Fibroblast of skin of scalp (primary cell): ENCODE measurements around the gene AUTS2.
"Not testable (repeated sequence)": the region's sequence is repeated elsewhere in the genome, so short reads cannot be mapped to it uniquely, and the experiment has no call there.

Experiments used
- DNase-seq: peaks from one replicate; pipeline ENCODE4 v3.0.0-alpha.2; 2013

Gene AUTS2

DNA sequence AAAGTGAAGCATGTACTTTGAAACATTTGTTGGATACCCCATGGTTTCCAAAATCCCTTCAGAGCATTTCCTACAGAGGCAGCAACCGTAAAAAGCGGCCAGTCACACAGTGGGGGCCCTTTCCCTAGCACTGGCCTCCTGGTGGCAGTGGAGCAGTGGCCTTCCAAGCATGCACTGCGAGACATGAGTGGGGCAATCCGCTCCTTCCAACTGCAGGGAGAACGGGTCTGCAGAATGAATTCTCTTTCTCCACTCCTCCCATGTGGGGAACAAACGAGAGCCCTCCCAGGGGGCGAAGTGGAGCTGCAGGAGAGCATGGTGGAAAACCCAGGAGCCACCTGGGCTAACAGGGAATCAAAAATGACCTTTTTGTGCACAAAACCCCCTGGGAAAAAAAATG, 990.7 kb downstream of the AUTS2 start:
- DNase-seq: no peak

DNA sequence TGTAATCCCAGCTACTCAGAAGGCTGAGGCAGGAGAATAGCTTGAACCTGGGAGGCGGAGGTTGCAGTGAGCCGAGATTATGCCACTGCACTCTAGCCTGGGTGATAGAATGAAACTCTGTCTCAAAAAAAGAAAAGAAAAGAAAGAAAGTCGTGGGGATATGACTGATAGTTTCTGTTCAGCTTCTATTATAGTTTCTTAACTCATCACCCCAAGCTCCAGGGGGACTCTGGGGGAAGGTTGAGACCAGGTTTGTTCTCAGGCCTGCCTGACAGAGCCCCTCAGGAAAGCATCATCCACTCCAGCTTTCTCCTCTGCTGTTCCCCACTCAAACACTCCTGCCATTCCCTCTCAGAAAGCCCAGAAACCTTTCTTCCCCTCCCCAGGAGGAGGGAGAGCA, 991.3 kb downstream of the AUTS2 start:
- DNase-seq: no peak

DNA sequence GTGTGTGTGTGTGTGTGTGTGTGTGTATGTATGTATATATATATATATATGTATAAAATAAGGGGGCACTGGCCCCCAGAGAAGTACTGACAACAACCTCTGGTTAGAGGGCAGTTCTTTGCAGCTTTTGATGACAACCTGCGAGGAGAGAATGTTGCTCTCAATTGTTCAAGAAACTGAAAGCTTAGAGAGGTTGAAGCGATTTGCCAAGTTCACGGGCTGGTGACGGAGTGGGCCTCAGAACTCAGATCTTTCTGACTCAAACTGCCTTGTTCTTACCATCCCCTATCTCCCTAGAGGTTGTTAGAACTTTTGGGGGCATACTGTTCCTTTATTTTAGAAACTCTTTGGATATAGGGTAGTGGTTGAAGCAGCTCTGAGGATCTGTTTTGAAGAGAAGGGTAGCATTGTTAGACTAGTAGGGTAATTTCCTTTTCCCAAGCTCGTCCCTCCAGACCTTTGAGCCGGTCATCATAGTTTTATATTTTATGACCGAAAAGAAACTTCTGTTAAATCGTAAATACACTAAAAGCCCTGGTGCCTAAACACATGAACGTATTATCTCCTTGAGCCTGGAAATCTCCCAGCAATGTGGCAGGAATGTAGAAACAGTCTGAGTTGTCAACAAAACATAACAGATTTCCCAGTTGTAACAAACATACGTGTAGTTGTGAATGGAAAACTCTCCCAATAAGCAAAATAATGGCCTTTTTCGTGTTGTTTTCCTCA, 992.0 kb downstream of the AUTS2 start:
- no peak for DNase-seq

DNA sequence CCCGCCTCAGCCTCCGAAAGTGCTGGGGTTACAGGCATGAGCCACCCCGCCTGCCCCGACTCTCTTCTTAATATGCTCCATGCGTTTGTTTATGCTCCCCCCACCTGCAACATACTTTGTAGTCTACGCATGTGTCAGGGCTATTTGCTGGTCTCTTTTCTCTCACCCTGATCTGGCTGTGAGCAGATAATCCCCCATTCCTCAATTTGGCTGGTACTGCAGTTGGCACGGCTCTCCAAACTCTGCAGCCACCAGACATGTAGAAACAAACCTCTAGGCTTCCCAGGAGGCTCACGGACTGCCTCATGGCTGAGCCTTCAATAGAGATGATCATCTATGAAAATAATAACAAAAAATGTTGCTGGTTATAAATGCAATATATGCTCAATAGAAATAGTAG, 993.4 kb downstream of the AUTS2 start:
- no peak for DNase-seq

DNA sequence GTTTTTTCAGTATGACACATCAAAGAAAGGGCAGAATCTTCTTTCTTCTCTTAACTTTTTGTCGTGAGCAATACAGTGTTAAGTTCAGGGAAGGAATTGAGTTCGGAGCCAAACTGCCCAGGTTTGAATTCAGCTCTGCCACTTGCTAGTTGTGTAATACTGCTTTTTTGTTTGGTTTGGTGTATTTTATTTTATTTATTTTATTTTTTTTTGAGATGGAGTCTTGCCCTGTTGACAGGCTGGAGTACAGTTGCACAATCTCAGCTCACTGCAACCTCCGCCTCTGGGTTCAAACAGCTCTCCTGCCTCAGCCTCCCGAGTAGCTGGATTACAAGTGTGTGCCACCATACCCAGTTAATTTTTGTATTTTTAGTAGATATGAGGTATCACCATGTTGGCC, 993.9 kb downstream of the AUTS2 start:
- DNase-seq: no peak

DNA sequence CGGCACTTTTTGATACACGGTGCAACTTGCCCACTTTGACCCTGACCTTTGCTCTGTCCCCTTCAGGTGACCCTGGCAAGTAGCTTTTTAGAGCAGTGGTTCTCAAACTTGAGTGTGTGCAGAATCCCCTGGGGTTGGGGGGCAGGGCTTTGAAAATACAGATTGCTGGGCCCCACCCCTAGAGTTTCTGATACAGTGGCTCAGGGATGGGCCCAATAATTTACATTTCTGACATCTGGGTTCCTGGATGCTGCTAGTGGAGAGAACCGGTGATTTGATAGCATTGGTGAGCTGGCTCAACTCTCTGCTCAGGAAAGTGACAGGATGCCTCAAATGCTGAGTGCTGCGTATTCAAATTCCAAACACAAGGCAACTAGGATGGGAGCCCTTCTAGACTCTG, 995.9 kb downstream of the AUTS2 start:
- no peak for DNase-seq

DNA sequence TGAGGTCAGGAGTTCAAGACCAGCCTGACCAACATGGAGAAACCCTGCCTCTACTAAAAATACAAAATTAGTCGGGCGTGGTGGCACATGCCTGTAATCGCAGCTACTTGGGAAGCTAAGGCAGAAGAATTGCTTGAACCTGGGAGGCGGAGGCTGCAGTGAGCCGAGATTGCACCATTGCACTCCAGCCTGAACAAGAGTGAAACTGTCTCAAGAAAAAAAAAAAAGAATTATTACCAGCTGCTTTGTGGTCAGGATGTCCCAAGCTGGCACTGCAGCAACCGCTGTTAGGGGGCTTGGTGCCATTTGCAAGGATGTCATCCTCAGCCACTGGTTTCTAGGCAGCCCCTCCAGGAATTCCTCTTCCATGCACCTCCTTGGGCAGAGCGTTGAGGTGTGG, 996.6 kb downstream of the AUTS2 start:
- not testable (repeated sequence) for DNase-seq

DNA sequence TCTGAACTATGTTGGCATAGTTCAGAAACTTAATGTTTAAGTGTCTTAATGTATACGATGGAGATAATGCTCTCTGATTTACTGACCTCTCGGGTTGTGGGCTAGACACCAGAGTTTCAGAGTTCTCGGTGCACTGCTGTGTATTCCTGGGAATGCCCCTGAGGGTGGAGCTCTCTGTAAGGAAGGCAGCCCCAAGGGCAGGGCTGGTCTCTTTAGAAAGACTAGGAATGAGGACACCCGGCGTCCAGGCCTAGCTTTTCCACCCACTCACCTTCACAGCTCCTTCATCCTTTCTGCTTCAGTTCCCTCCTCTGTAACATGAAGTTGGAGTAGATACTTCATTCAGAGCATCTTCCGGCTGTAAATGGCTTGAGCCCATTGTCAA, 997.1 kb downstream of the AUTS2 start:
- DNase-seq: no peak

DNA sequence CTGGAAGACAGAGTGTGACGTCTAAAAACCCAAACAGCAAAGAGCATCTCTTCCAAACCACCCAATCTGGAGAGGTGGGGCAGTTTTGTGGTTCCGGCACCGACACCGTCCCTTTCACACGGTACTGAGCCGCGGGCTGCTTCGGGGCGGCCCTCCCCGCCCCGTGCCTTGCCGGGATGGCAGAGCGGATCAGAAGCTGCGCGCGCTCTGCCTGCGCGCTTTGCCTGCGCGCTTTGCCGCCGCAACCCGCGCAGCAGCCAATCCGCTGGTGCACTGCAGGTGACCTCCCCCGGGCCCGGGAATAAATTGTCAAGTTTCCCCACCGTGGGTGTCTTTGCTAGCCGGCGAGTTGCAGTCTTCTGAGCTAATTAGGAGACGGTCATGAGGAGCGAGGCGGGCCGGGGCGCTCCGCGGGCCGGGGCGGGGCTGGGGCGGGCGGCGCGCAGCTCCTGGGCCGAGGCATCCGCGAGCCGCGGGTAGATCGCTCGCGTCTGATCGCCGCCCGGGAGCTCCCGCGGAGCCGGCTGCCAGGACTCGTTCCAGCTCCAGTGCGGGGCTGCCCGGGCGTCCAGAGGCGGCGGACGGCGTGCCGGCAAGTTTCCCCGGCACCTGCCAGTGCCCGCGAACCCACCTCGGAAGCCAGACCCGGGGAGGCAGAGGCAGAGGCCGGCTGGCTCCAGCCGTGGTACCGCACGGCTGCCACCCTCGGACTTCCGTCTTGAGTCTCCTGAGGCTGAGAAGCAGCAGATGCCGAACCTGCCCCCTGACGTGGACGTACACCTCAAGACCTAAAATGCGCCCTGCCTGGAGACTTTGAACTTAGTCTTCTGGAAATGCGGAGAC, 997.7 kb downstream of the AUTS2 start:
- DNase-seq: no peak

DNA sequence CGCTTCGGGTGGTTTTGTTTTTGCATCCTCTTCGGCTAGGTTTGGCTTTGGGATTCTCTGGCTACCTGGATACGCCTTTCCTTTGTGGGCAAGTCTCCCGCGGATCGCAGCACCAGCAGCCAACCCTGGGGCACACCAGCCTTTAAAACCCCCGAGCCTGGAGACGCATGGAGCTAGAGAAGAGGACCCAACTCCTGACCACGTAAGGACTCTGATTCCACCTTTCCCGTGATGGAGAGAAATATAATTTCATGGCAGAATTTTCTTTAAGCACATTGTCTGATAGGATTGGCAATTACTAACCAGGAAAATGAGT, 998.3 kb downstream of the AUTS2 start:
- no peak for DNase-seq

DNA sequence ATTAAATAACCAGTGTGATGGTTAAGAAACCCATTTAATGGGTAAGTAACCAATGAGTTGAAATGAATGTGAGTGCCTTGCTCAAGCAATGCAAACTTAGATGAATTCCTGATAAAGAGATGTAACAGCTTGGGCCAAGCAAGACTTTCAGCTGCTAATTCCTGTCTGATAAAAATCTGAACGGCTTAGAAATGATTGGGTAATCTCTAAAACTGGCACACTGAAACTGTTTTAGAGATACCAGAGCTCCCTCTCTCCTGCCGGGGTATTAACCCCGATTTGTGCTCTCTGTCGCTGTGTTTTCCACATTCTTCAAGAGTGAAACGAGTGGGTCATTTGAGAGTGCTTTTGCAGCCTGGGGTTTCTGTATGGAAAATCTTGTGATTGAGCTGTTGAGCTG, 998.8 kb downstream of the AUTS2 start:
- no peak for DNase-seq

DNA sequence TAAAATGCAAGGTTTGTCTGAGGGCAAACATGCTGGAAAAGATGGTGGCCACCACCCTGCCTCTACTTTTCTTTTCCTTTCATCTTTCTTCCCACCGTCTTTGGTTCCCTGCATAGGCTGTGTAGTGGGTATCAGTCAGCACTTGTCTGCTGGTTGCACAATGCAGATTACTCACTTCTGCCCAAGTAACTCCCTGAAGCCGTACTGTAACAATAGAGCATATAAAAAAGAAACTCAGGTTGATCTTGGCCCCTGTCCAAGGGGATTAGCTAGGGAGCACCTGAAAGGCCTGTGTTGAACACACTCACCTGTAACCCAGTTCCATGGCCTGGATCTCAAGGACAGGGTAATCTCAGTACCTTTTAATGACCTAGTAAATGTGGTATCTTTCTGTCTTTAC, 1000.7 kb downstream of the AUTS2 start:
- DNase-seq: no peak

DNA sequence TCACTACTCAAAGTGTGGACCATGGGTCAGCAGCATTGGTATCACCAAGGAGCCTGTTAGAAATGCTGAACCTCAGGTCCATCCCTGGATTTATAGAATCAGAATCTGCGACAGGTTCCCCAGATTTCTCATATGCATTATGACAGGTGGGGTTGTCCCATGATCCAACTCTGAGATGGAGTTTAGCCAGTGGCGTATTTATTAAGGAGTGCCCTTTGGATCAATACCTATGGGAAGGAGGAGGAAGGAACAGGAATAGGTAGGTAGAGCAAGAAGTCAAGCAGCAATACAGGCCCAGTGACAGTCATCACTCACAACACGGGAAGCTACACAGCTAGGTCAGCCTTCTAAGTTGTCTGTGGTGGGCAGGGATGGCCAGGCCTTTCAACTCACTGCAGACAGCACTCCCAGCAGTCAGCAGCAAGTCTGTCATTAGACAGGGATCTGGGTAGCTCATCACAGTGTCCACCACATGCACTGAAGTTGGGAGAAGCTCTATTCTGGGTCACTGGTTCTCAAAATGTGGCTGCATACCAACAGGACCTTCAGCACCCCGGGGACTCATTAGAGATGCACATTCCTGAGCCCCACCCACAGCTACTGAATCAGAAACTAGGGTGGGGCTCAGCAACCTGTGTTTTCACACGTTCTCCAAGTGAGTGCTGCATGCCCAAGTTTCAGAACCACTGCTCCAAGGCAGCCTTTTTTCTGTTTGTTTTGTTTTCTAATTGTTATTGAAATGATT, 1001.3 kb downstream of the AUTS2 start:
- no peak for DNase-seq

DNA sequence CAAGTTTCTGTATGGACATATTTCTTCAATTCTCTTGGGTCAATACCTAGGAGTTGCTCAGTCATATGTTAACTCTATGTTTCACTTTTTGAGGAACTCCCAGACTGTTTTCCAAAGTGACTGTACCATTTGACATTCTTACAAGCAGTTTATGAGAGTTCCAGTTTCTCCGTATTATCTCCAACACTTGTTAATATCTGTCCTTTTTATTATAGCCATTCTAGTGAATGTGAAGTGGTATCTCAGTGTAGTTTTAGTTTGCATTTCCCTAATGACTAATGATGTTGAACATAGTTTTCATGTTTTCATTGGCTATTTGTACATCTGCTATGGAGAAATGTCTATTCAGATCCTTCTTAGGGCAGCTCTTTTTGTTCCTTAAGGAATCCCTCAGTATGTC, 1002.7 kb downstream of the AUTS2 start:
- DNase-seq: no peak

DNA sequence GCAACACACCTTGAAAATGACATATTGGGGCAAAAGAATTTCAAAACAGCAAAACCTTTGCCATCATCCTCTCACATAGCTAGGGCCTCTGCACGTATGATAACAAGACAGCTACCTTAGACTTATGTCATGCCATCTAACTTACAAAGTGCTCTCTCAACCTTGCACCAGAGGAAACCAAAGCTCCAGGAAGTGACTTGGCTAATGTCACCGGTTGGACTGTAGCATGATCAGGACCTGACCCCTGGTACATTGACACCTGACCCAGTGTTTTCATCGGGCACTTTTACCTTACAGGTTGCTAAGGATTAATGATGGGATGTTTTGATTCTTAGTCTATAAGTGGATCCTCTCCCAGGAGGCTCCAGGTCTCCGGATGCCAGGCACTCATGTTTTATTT, 1003.8 kb downstream of the AUTS2 start:
- no peak for DNase-seq

DNA sequence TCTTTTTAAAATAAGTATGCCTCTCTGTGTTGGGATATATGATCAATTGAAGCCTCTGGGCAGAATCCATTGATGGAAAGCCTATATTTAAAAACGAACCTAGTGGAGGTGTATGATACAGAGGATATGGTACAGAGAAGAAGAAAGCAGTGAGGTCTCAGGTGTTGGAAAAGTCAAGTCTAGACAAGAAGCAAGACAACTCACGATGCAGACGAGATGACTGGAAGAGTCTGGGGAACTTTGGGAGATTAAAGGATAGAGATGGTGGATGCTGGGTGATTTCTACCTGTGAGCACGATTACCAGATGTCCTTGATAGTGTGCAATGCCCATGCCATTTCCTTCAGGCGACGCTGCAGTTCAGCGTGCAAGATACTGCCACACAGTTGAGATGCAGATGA, 1009.0 kb downstream of the AUTS2 start:
- DNase-seq: no peak

DNA sequence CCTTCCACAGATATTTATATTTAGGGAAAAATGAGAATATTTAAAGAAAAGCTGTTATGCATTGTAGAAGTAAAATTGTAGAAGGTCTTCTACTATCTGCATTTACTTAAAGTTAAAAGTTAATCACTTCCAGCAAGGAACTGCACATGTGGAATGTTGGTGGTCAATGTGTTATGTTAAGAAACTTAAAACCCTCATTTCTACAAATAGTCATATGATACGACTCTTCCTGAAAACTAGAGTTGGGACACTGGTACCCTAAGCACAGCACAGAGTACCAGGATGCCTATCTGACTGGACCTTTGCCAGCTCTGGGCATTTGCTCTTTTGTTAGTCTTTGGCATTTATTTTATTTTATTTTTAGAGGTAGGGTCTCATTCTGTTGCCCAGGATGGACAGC, 1009.5 kb downstream of the AUTS2 start:
- peak; percentile 51 for DNase-seq

DNA sequence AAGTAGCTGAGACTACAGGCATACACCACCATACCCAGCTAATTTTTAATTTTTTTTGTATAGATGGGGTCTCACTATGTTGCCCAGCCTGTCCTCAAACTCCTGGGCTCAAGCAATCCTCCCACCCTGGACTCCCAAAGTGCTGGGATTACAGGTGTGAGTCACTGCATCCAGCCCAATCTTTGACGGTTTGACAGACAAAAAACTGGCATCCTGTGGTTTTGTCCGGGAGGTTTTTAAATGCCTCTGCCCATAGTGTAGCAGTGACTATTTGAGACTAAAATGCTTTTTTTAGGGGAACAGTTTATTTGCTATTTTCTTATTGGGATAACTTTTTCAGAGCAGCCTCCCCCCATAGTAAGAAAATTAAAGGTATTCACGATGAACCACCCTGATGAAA, 1010.0 kb downstream of the AUTS2 start:
- DNase-seq: peak; percentile 38

DNA sequence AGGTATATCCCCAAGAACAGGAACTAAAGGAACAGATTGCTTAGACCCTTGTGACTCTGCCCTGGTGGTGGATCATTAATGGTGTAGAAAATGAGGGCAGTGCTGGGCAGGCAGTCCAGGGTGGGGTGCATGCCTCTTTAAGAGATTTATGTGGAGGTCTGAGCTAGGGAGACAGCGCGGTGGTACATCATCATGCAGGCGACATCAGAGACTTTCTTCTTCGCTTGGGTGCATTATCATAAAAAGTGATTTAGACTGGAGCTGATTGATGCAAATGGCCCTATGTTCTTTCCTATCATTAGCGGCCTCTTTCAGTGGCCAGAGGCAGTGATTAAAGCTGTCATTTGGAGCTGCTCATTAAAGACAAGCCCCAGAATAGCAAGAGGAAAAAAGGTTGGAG, 1014.5 kb downstream of the AUTS2 start:
- no peak for DNase-seq

DNA sequence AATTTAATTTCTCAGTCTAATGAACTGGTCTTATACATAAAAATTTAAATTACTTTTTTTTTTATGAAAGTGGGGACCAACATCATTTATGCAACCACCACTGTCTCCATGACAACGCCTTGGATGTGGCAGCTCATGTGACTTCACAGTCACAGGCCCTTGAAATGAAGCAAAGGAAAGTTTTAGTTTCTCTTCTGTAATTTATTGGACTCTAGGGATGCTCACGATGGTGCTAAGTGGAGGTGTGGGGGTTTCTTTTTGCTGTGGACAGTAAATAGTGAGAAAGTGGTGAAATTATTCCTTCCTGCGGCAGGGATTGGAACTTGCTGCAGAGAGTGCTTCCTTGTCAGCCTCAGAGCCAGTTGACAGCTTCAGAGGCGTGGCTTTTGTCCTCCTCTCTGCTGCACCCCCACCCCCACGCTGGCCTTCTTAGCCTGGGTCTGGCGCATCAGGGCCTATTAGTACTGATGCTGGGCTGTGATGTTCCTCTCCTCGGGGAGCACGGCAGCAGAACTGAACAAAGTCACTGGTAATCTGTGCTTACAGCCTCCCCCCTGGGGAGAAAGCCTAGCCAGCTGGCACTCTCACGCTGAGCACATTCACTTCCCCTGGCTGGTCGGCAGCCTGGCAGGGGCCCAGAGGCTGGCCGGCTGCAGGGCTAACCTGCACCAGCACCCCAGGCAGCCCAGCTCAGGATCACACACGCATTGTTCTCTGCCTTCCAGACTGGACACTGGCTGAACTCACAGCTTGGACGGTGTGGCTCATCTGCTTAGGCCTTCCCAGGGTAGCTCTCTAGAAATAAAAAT, 1016.2 kb downstream of the AUTS2 start:
- DNase-seq: peak; percentile 53

DNA sequence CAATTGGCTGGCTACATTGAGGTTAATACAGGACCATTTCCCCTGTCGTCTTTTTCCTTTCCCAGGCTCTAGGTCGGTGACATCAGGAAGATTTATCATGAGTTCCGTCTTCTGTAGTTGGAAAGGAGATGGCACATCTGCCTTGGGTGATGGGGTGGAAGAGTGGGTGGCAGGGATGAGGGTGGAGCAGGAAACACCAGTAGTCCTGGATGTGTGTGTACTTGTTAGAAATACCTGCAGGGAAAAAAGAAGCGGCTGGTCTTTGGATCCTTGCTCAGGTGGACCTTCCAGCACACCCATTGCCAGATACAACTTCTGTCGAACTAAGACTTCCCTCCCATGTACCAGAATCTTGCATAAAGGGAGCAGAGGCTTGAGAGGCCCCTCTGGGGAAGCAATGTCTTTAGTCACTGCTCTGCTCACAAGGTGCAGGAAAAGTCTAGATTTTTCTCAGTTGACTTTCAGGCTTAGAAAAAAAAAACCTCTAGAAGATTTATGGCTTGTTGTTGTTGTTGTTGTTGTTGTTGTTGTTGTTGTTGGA, 1016.9 kb downstream of the AUTS2 start:
- DNase-seq: no peak

DNA sequence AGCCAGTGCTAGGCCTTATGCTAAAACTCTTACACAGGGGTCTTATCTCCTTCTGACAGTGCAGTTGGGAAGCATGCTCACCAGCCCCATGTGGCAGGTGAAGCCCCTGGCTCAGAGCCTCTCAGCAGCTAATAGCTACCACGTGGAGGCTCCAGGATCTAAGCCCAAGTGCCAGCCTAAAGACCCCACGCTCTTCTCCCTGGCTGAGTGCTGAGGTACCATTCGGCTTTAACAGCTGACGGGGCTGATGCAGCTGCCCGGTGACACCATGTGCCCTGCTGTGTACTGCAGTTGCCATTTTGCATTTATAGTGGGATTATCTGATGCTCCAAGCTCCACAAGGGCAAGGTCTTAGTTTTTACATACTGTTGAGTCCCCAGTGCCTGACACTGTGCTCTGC, 1017.9 kb downstream of the AUTS2 start:
- DNase-seq: no peak

DNA sequence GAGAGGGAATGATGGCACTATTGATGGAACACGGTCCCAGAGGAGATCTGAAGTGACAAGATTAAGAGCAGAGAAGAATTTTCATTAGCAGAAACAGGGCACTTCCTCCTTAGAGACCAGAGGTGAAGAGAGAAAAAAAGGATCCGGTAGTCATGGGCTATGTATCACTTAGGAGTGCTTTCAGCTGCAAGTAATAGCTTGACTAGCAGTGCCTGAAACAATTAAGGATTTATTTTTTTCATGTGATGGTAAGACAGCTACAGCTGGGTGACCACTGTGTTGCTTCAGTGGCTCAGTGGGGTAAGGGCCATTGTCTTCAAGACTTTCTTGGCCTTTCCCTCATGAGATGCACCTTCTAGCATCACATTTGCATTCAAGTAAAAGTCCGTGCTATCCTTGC, 1018.5 kb downstream of the AUTS2 start:
- DNase-seq: no peak
